ENCODE results near the gene DPPA2.

The DPPA2 gene

GRCh38 chr3:109268181-109268580 lies 48.1 kb downstream of the DPPA2 start:
- no peak for DNase-seq (ENCODE audit: low spot score)
- in situ Hi-C loops (cut with MboI; ENCODE audit: low sequenced_read_pairs, unreplicated experiment) = no loop called here

GRCh38 chr3:109265295-109265694 lies 51.0 kb downstream of the DPPA2 start:
- DNase-seq (ENCODE audit: low spot score) = no peak
- in situ Hi-C loops (cut with MboI; ENCODE audit: low sequenced_read_pairs, unreplicated experiment) = no loop called here
- TF ChIP-seq CTCF (IDR thresholded peaks at IDR 0.05; ENCODE audit: borderline replicate concordance, control extremely low read depth, extremely low read depth, insufficient read depth, missing control alignments) = no peak

More at GRCh38 chr3:109268181-109268580, 48.1 kb downstream of the DPPA2 start:
- no peak for TF ChIP-seq CTCF (IDR thresholded peaks at IDR 0.05; ENCODE audit: borderline replicate concordance, control extremely low read depth, extremely low read depth, insufficient read depth, missing control alignments)

DNA sequence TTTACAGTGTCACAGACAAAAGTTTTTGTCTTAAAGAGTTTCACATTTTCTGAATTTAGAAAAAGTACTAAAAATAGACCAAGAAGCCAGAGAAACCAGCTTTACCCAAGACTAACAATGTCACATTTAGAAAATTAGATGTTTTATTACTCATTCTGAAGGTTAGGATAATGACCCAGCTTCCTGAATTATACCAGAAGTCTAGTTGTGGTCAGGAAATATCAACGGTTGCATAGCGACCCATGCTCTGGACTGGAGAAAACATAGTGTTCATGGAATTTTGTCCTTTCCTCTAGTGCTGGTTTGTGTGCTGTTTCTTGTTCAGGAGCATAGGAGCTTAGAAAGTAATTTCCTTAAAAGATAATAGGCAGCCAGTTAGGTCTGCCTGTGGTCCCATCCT lies 59.0 kb downstream of the DPPA2 start:
- in situ Hi-C loops (cut with MboI; ENCODE audit: low sequenced_read_pairs, unreplicated experiment) = no loop called here
- TF ChIP-seq CTCF (IDR thresholded peaks at IDR 0.05; ENCODE audit: borderline replicate concordance, control extremely low read depth, extremely low read depth, insufficient read depth, missing control alignments) = no peak
- DNase-seq (ENCODE audit: low spot score) = no peak

DNA sequence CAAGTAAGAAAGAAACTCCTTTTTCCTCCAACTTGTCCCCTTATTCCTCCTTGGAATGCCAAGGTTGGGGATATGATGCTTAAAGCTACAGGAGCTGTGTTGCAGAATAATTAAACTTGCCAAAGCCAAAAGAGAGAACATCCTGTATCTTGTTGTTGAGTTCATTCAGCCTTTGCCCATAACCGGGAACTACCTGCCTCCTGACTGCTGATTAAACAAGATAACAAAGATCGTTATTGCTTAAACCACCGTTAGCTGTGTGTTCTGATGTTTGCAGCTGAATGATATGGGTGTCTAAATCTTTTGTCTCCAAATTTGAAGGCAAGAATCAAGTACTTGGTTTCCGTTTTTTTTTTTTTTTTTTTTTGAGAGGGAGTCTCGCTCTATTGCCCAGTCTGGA lies 61.5 kb downstream of the DPPA2 start:
- DNase-seq (ENCODE audit: low spot score) = no peak
- in situ Hi-C loops (cut with MboI; ENCODE audit: low sequenced_read_pairs, unreplicated experiment) = no loop called here
- no peak for TF ChIP-seq CTCF (IDR thresholded peaks at IDR 0.05; ENCODE audit: borderline replicate concordance, control extremely low read depth, extremely low read depth, insufficient read depth, missing control alignments)

- in situ Hi-C loops (cut with MboI; ENCODE audit: low sequenced_read_pairs, unreplicated experiment) = no loop called here
- no peak for DNase-seq (ENCODE audit: low spot score)
- no peak for TF ChIP-seq CTCF (IDR thresholded peaks at IDR 0.05; ENCODE audit: borderline replicate concordance, control extremely low read depth, extremely low read depth, insufficient read depth, missing control alignments)
Measured at GRCh38 chr3:109252641-109253040, 63.7 kb downstream of the DPPA2 start.

Data from GM13976 (cell line).